Stimulated activated effector memory CD8-positive, alpha-beta T cell treated with anti-CD3 and anti-CD28 coated beads, Interleukin-12 subunit alpha, Interleukin-12 subunit beta, amount 100 ng/mL, for 72 hours (primary cell): Measurements from ENCODE around the gene ZNF705A.
"Not testable (repeated sequence)": the region's sequence is repeated elsewhere in the genome, so short reads cannot be mapped to it uniquely, and the experiment has no call there.

Experiments
- ATAC-seq: fragments of 150-1000 bp; cut with Tn5 transposase; 2 replicates; pipeline ENCODE4 v1.10.0; 2021
- DNase-seq, 2 donors: peaks; one replicate each; pipeline ENCODE4 v3.0.0; 2021 to 2022; ENCODE audit warnings: low spot score in 2 of 2
- H3K27ac Mint-ChIP-seq: one replicate; pipeline ENCODE4 v1.8.0; 2022; ENCODE audit warnings: mild to moderate bottlenecking, mixed read lengths
- H3K36me3 Mint-ChIP-seq: one replicate; pipeline ENCODE4 v1.8.0; 2022; ENCODE audit warnings: mild to moderate bottlenecking, mixed read lengths
- H3K4me1 Mint-ChIP-seq: one replicate; pipeline ENCODE4 v1.8.0; 2022; ENCODE audit warnings: mixed read lengths
- H3K4me3 Mint-ChIP-seq: one replicate; pipeline ENCODE4 v1.8.0; 2022; ENCODE audit warnings: mild to moderate bottlenecking, mixed read lengths
- H3K9me3 Mint-ChIP-seq: one replicate; pipeline ENCODE4 v1.8.0; 2022; ENCODE audit warnings: mixed read lengths

Gene ZNF705A

GRCh38 chr12:8157484-8158198 is 826 bp downstream of the ZNF705A start:
- ATAC-seq, result no peak
- H3K4me1 Mint-ChIP-seq, result no peaks in the 10 kb centered on the region
- H3K9me3 Mint-ChIP-seq, result no peaks in the 10 kb centered on the region
- H3K4me3 Mint-ChIP-seq, result no peak overlapping the region
- H3K27ac Mint-ChIP-seq, result no peak overlapping the region
- no peaks in the 10 kb centered on the region for H3K36me3 Mint-ChIP-seq
- DNase-seq, result no peak

- not testable (repeated sequence) for DNase-seq, H3K4me1 Mint-ChIP-seq, ATAC-seq, H3K4me3 Mint-ChIP-seq, H3K9me3 Mint-ChIP-seq, H3K36me3 Mint-ChIP-seq, H3K27ac Mint-ChIP-seq
These were observed 16.1 kb downstream of the ZNF705A start for GRCh38 chr12:8172911-8173310.

- peak; percentile 96 for ATAC-seq
- H3K9me3 Mint-ChIP-seq, H3K36me3 Mint-ChIP-seq, H3K4me1 Mint-ChIP-seq: not testable (repeated sequence)
- DNase-seq, result peak; percentile 70 to 93
- Mint-ChIP-seq H3K4me3 (peak overlapping the region; percentile 72), H3K27ac (peak overlapping the region; percentile 83)
These were observed 23.3 kb downstream of the ZNF705A start for GRCh38 chr12:8179989-8180585.

- ATAC-seq, H3K9me3 Mint-ChIP-seq, H3K27ac Mint-ChIP-seq, H3K4me1 Mint-ChIP-seq, DNase-seq, H3K36me3 Mint-ChIP-seq: not testable (repeated sequence)
- H3K4me3 Mint-ChIP-seq, result peak overlapping the region; percentile 72
These were observed 24.5 kb downstream of the ZNF705A start for GRCh38 chr12:8181271-8181670.

- not testable (repeated sequence) for DNase-seq, H3K4me3 Mint-ChIP-seq, ATAC-seq, H3K36me3 Mint-ChIP-seq, H3K4me1 Mint-ChIP-seq, H3K9me3 Mint-ChIP-seq, H3K27ac Mint-ChIP-seq
These were observed 26.1 kb downstream of the ZNF705A start for GRCh38 chr12:8182923-8183322.

- not testable (repeated sequence) for H3K9me3 Mint-ChIP-seq, H3K27ac Mint-ChIP-seq, H3K4me3 Mint-ChIP-seq, ATAC-seq, DNase-seq, H3K36me3 Mint-ChIP-seq, H3K4me1 Mint-ChIP-seq
These were observed 26.5 kb downstream of the ZNF705A start for GRCh38 chr12:8183346-8183745.

- not testable (repeated sequence) for H3K4me1 Mint-ChIP-seq, ATAC-seq, DNase-seq, H3K4me3 Mint-ChIP-seq, H3K9me3 Mint-ChIP-seq, H3K27ac Mint-ChIP-seq, H3K36me3 Mint-ChIP-seq
These were observed 27.4 kb downstream of the ZNF705A start for GRCh38 chr12:8184206-8184605.

- H3K4me3 Mint-ChIP-seq, H3K36me3 Mint-ChIP-seq, H3K4me1 Mint-ChIP-seq, H3K9me3 Mint-ChIP-seq, ATAC-seq, H3K27ac Mint-ChIP-seq, DNase-seq: not testable (repeated sequence)
These were observed 31.3 kb downstream of the ZNF705A start for GRCh38 chr12:8188088-8188487.

- H3K9me3 Mint-ChIP-seq, H3K4me1 Mint-ChIP-seq, H3K36me3 Mint-ChIP-seq, ATAC-seq, DNase-seq, H3K27ac Mint-ChIP-seq, H3K4me3 Mint-ChIP-seq: not testable (repeated sequence)
These were observed 41.0 kb downstream of the ZNF705A start for GRCh38 chr12:8197685-8198308.

GRCh38 chr12:8218711-8219382 is 62.0 kb downstream of the ZNF705A start:
- DNase-seq, H3K27ac Mint-ChIP-seq, H3K4me3 Mint-ChIP-seq, H3K9me3 Mint-ChIP-seq, H3K4me1 Mint-ChIP-seq, H3K36me3 Mint-ChIP-seq, ATAC-seq: not testable (repeated sequence)

GRCh38 chr12:8221375-8221774 is 64.6 kb downstream of the ZNF705A start:
- not testable (repeated sequence) for H3K4me3 Mint-ChIP-seq, ATAC-seq, H3K36me3 Mint-ChIP-seq

GRCh38 chr12:8221844-8222243 is 65.0 kb downstream of the ZNF705A start:
- not testable (repeated sequence) for H3K27ac Mint-ChIP-seq, H3K9me3 Mint-ChIP-seq

More at GRCh38 chr12:8221375-8221774, 64.6 kb downstream of the ZNF705A start:
- not testable (repeated sequence) for DNase-seq, H3K27ac Mint-ChIP-seq, H3K9me3 Mint-ChIP-seq, H3K4me1 Mint-ChIP-seq

GRCh38 chr12:8222303-8222702 is 65.5 kb downstream of the ZNF705A start:
- not testable (repeated sequence) for H3K27ac Mint-ChIP-seq, H3K4me3 Mint-ChIP-seq, H3K4me1 Mint-ChIP-seq, DNase-seq, ATAC-seq, H3K36me3 Mint-ChIP-seq, H3K9me3 Mint-ChIP-seq

More at GRCh38 chr12:8221844-8222243, 65.0 kb downstream of the ZNF705A start:
- not testable (repeated sequence) for ATAC-seq, H3K4me3 Mint-ChIP-seq, H3K36me3 Mint-ChIP-seq, DNase-seq, H3K4me1 Mint-ChIP-seq

GRCh38 chr12:8223646-8224045 is 66.8 kb downstream of the ZNF705A start:
- H3K4me3 Mint-ChIP-seq, H3K27ac Mint-ChIP-seq, ATAC-seq, DNase-seq, H3K36me3 Mint-ChIP-seq, H3K9me3 Mint-ChIP-seq, H3K4me1 Mint-ChIP-seq: not testable (repeated sequence)

GRCh38 chr12:8224782-8225181 is 68.0 kb downstream of the ZNF705A start:
- H3K9me3 Mint-ChIP-seq, H3K4me1 Mint-ChIP-seq: not testable (repeated sequence)

More at GRCh38 chr12:8224782-8225181, 68.0 kb downstream of the ZNF705A start:
- H3K27ac Mint-ChIP-seq, H3K36me3 Mint-ChIP-seq, ATAC-seq, DNase-seq, H3K4me3 Mint-ChIP-seq: not testable (repeated sequence)
